Activated CD4-positive, alpha-beta memory T cell treated with anti-CD3 and anti-CD28 coated beads, Interleukin-2, amount 10 ng/mL, durations not matched to agents 7 days and 5 days (primary cell): ENCODE measurements around the gene EBP. TPM values are rescaled to one million over a fixed set of nuclear protein-coding genes. Genes with fewer than 3 reads are reported as not detected.

Source experiments
- CTCF ChIA-PET: fragments of 350-600 bp; sonication (Branson Sonifier 250); formaldehyde crosslinking; loops from one replicate; lab custom pipeline; 2021; ENCODE audit warnings: antibody characterized with exemption, inconsistent platforms; lab: Charles Lee
- POLR2A ChIA-PET: fragments of 350-600 bp; sonication (Branson Sonifier 250); formaldehyde crosslinking; loops from one replicate; lab custom pipeline; 2021; ENCODE audit warnings: antibody characterized with exemption; lab: Charles Lee
- DNase-seq: peaks from one replicate; pipeline ENCODE4 v3.0.0-alpha.2; 2020
- H3K27ac Mint-ChIP-seq: one replicate; pipeline ENCODE4 v1.8.0; 2021; ENCODE audit warnings: mild to moderate bottlenecking, mixed read lengths
- H3K27me3 Mint-ChIP-seq: one replicate; pipeline ENCODE4 v1.8.0; 2021; ENCODE audit warnings: mixed read lengths
- H3K36me3 Mint-ChIP-seq: one replicate; pipeline ENCODE4 v1.8.0; 2021; ENCODE audit warnings: low read depth, mixed read lengths
- H3K4me1 Mint-ChIP-seq: one replicate; pipeline ENCODE4 v1.8.0; 2021; ENCODE audit warnings: mixed read lengths
- H3K4me3 Mint-ChIP-seq: one replicate; pipeline ENCODE4 v1.8.0; 2021; ENCODE audit warnings: mild to moderate bottlenecking, mixed read lengths
- H3K9me3 Mint-ChIP-seq: one replicate; pipeline ENCODE4 v1.8.0; 2021; ENCODE audit warnings: mixed read lengths
- total RNA-seq, 2 experiments: library from RNA; stranded (reverse); gene quantifications; one replicate each; pipeline ENCODE4 v1.2.3, GENCODE V29; 2021

The EBP gene
- total RNA-seq, result 100 to 1,000 TPM; 446 to 461 TPM

- ChIA-PET POLR2A (interaction anchor here (0.5 to 2.8 kb wide), 13 partner anchors 8 to 418 kb away, joined by 3 to 33 read pairs (median 8); partner anchors contain the start of genes FTSJ1, PORCN, RBM3 and TBC1D25), CTCF (interaction anchor here (1.4 to 1.5 kb wide), 2 partner anchors 18 to 53 kb away, joined by 3 to 7 read pairs; partner anchors contain the start of genes RBM3 and TBC1D25)
- Mint-ChIP-seq H3K36me3 (peaks cover 47% of the 10 kb centered on the region), H3K27me3 (no peaks in the 10 kb centered on the region), H3K4me1 (peaks cover 44% of the 10 kb centered on the region), H3K27ac (peak within 1 kb of the TSS; percentile 99), H3K4me3 (peak within 1 kb of the TSS; percentile 91), H3K9me3 (no peaks in the 10 kb centered on the region)
- peak; percentile 96 for DNase-seq
Measured at GRCh38 chrX:48521353-48522243, at the start of gene EBP. Gene EBP, plus strand, starts transcription at chrX:48521808. Its CDS starts 1,964 bp downstream, at chrX:48523772.

GRCh38 chrX:48472225-48472624, 49.4 kb upstream of the EBP start:
- POLR2A ChIA-PET, result no interaction called here
- DNase-seq, result no peak
- H3K27me3 Mint-ChIP-seq, result no peaks in the 10 kb centered on the region
- H3K9me3 Mint-ChIP-seq, result no peaks in the 10 kb centered on the region
- peaks cover 14% of the 10 kb centered on the region for H3K36me3 Mint-ChIP-seq
- H3K27ac Mint-ChIP-seq, result no peak overlapping the region
- no peak overlapping the region for H3K4me3 Mint-ChIP-seq
- H3K4me1 Mint-ChIP-seq, result peaks cover 33% of the 10 kb centered on the region
- CTCF ChIA-PET, result interaction anchor here (0.7 kb wide), 2 partner anchors 102 to 1138 kb away, joined by 3 to 4 read pairs; no protein-coding TSS in a partner anchor

- peaks cover 15% of the 10 kb centered on the region for H3K36me3 Mint-ChIP-seq
- no peaks in the 10 kb centered on the region for H3K9me3 Mint-ChIP-seq
- no peak for DNase-seq
- no peak overlapping the region for H3K27ac Mint-ChIP-seq
- H3K4me3 Mint-ChIP-seq, result no peak overlapping the region
- H3K4me1 Mint-ChIP-seq, result peaks cover 35% of the 10 kb centered on the region
- no peaks in the 10 kb centered on the region for H3K27me3 Mint-ChIP-seq
- POLR2A ChIA-PET, result interaction anchor here (2.9 to 3.1 kb wide), 2 partner anchors 49 to 102 kb away, joined by 14 to 16 read pairs; partner anchors contain the start of genes EBP and RBM3
- CTCF ChIA-PET, result interaction anchor here (1.2 to 3.1 kb wide), 2 partner anchors 66 to 328 kb away, joined by 3 to 18 read pairs; partner anchors contain the start of genes HDAC6 and TBC1D25
Measured at GRCh38 chrX:48472851-48473703, 48.5 kb upstream of the EBP start.

- no peak overlapping the region for H3K27ac Mint-ChIP-seq
- H3K27me3 Mint-ChIP-seq, result no peaks in the 10 kb centered on the region
- no peaks in the 10 kb centered on the region for H3K9me3 Mint-ChIP-seq
- H3K36me3 Mint-ChIP-seq, result peaks cover 21% of the 10 kb centered on the region
- ChIA-PET POLR2A (interaction anchor here (2.4 to 3.1 kb wide), 3 partner anchors 48 to 101 kb away, joined by 12 to 16 read pairs (median 14); partner anchors contain the start of genes EBP, RBM3 and TBC1D25), CTCF (interaction anchor here (1.0 to 3.1 kb wide), 4 partner anchors 11 to 328 kb away, joined by 3 to 18 read pairs (median 3); partner anchors contain the start of genes HDAC6, RBM3 and TBC1D25)
- peaks cover 39% of the 10 kb centered on the region for H3K4me1 Mint-ChIP-seq
- DNase-seq, result no peak
- H3K4me3 Mint-ChIP-seq, result no peak overlapping the region
Measured at GRCh38 chrX:48473704-48473990, 48.0 kb upstream of the EBP start.

GRCh38 chrX:48474127-48474526, 47.5 kb upstream of the EBP start:
- peak; percentile 47 for DNase-seq
- ChIA-PET POLR2A (interaction anchor here (2.4 to 3.1 kb wide), 3 partner anchors 48 to 101 kb away, joined by 12 to 16 read pairs (median 14); partner anchors contain the start of genes EBP, RBM3 and TBC1D25), CTCF (interaction anchor here (0.5 to 3.1 kb wide), 7 partner anchors 12 to 391 kb away, joined by 3 to 18 read pairs (median 3); partner anchors contain the start of genes HDAC6, RBM3 and TBC1D25)
- H3K4me1 Mint-ChIP-seq, result peaks cover 42% of the 10 kb centered on the region
- H3K27ac Mint-ChIP-seq, result no peak overlapping the region
- H3K36me3 Mint-ChIP-seq, result peaks cover 23% of the 10 kb centered on the region
- no peaks in the 10 kb centered on the region for H3K27me3 Mint-ChIP-seq
- H3K9me3 Mint-ChIP-seq, result no peaks in the 10 kb centered on the region
- no peak overlapping the region for H3K4me3 Mint-ChIP-seq

- POLR2A ChIA-PET, result interaction anchor here (0.7 to 3.1 kb wide), 6 partner anchors 44 to 221 kb away, joined by 3 to 16 read pairs (median 8); partner anchors contain the start of genes EBP, RBM3 and TBC1D25
- peaks cover 24% of the 10 kb centered on the region for H3K36me3 Mint-ChIP-seq
- H3K4me3 Mint-ChIP-seq, result peak overlapping the region; percentile 91
- H3K27ac Mint-ChIP-seq, result no peak overlapping the region
- CTCF ChIA-PET, result interaction anchor here (0.5 to 3.1 kb wide), 8 partner anchors 8 to 392 kb away, joined by 3 to 18 read pairs (median 3); partner anchors contain the start of genes HDAC6, RBM3 and TBC1D25
- no peak for DNase-seq
- H3K27me3 Mint-ChIP-seq, result no peaks in the 10 kb centered on the region
- H3K4me1 Mint-ChIP-seq, result peaks cover 40% of the 10 kb centered on the region
- H3K9me3 Mint-ChIP-seq, result no peaks in the 10 kb centered on the region
Measured at GRCh38 chrX:48474581-48474980, 47.0 kb upstream of the EBP start.

- no peak for DNase-seq
- peaks cover 36% of the 10 kb centered on the region for H3K4me1 Mint-ChIP-seq
- no peaks in the 10 kb centered on the region for H3K9me3 Mint-ChIP-seq
- H3K27me3 Mint-ChIP-seq, result no peaks in the 10 kb centered on the region
- peak overlapping the region; percentile 91 for H3K4me3 Mint-ChIP-seq
- H3K36me3 Mint-ChIP-seq, result peaks cover 28% of the 10 kb centered on the region
- CTCF ChIA-PET, result interaction anchor here (1.4 to 3.1 kb wide), 3 partner anchors 8 to 96 kb away, joined by 3 to 18 read pairs (median 4); partner anchors contain the start of gene TBC1D25
- peak overlapping the region; percentile 85 for H3K27ac Mint-ChIP-seq
- POLR2A ChIA-PET, result interaction anchor here (0.7 to 3.1 kb wide), 6 partner anchors 43 to 221 kb away, joined by 3 to 16 read pairs (median 8); partner anchors contain the start of genes EBP, RBM3 and TBC1D25
Measured at GRCh38 chrX:48475296-48475695, 46.3 kb upstream of the EBP start.

GRCh38 chrX:48475774-48476577, 45.6 kb upstream of the EBP start, which contains the start of gene FTSJ1:
Gene FTSJ1, plus strand, starts transcription at chrX:48476199. Its CDS starts 1,849 bp downstream, at chrX:48478048.
- Mint-ChIP-seq H3K36me3 (peaks cover 34% of the 10 kb centered on the region), H3K4me1 (peaks cover 37% of the 10 kb centered on the region), H3K9me3 (no peaks in the 10 kb centered on the region), H3K4me3 (peak within 1 kb of the TSS; percentile 91), H3K27ac (peak within 1 kb of the TSS; percentile 85), H3K27me3 (no peaks in the 10 kb centered on the region)
- CTCF ChIA-PET, result interaction anchor here (1.5 to 3.1 kb wide), 2 partner anchors 9 to 63 kb away, joined by 3 to 18 read pairs; partner anchors contain the start of gene TBC1D25
- POLR2A ChIA-PET, result interaction anchor here (1.3 to 3.1 kb wide), 4 partner anchors 46 to 99 kb away, joined by 5 to 16 read pairs (median 13); partner anchors contain the start of genes EBP, RBM3 and TBC1D25
- DNase-seq, result peak; percentile 91

- Mint-ChIP-seq H3K27me3 (no peaks in the 10 kb centered on the region), H3K27ac (peak overlapping the region; percentile 85), H3K9me3 (no peaks in the 10 kb centered on the region), H3K4me3 (peak overlapping the region; percentile 91), H3K36me3 (peaks cover 36% of the 10 kb centered on the region), H3K4me1 (peaks cover 37% of the 10 kb centered on the region)
- POLR2A ChIA-PET, result interaction anchor here (1.3 kb wide), 1 partner anchor 97 kb away, joined by 5 read pairs; the partner anchor contains the start of gene RBM3
- DNase-seq, result no peak
- CTCF ChIA-PET, result no interaction called here
Measured at GRCh38 chrX:48476919-48477318, 44.7 kb upstream of the EBP start.

- POLR2A ChIA-PET, result interaction anchor here (1.5 kb wide), 1 partner anchor 10 kb away, joined by 5 read pairs; no protein-coding TSS in a partner anchor
- Mint-ChIP-seq H3K9me3 (no peaks in the 10 kb centered on the region), H3K4me3 (peak overlapping the region; percentile 91)
Measured at GRCh38 chrX:48477960-48478755, 43.5 kb upstream of the EBP start.

More at GRCh38 chrX:48477960-48478755, 43.5 kb upstream of the EBP start:
- no peak for DNase-seq
- H3K27ac Mint-ChIP-seq, result peak overlapping the region; percentile 26
- peaks cover 37% of the 10 kb centered on the region for H3K4me1 Mint-ChIP-seq
- no peaks in the 10 kb centered on the region for H3K27me3 Mint-ChIP-seq
- peaks cover 48% of the 10 kb centered on the region for H3K36me3 Mint-ChIP-seq
- CTCF ChIA-PET, result no interaction called here
